SK-N-SH treated with all-trans-retinoic acid at 6 μM for 48 hours (cell line): ENCODE data around the gene PPP4R4.

Experiments
- ATAC-seq: fragments of 200-7000 bp; cut with Tn5 transposase; 3 replicates; pipeline ENCODE4 v1.9.1; 2020; ENCODE audit warnings: mild to moderate bottlenecking, moderate library complexity
- ARNTL ChIP-seq: fragments of 450-650 bp; formaldehyde crosslinking; IDR thresholded peaks from 2 replicates; pipeline ENCODE4 v1.5.0; 2020; ENCODE audit warnings: low read depth, mild to moderate bottlenecking, moderate library complexity, borderline replicate concordance
- BACH2 ChIP-seq: fragments of 250-450 bp; sonication (Bioruptor Pico); IDR thresholded peaks from 2 replicates; pipeline ENCODE4 v1.9.0; 2021; ENCODE audit warnings: mild to moderate bottlenecking, borderline replicate concordance
- CREB5 ChIP-seq: fragments of 250-450 bp; sonication (Bioruptor Pico); IDR thresholded peaks from 2 replicates; pipeline ENCODE4 v1.5.1; 2020; ENCODE audit warnings: low read depth, mild to moderate bottlenecking, moderate library complexity
- CSDC2 ChIP-seq: fragments of 250-450 bp; sonication (Bioruptor Pico); IDR thresholded peaks from 2 replicates; pipeline ENCODE4 v1.5.0; 2020; ENCODE audit warnings: mild to moderate bottlenecking, moderate library complexity
- CSRNP3 ChIP-seq: fragments of 250-450 bp; sonication (Bioruptor Pico); IDR thresholded peaks from 2 replicates; pipeline ENCODE4 v1.5.1; 2021; ENCODE audit warnings: mild to moderate bottlenecking, moderate library complexity
- ESRRG ChIP-seq: fragments of 250-450 bp; sonication (Bioruptor Pico); IDR thresholded peaks from 2 replicates; pipeline ENCODE4 v1.6.1; 2021; ENCODE audit warnings: mild to moderate bottlenecking
- GLIS3 ChIP-seq: fragments of 250-450 bp; sonication (Bioruptor Pico); IDR thresholded peaks from 2 replicates; pipeline ENCODE4 v1.5.0; 2020; ENCODE audit warnings: mild to moderate bottlenecking, moderate library complexity
- OSR1 ChIP-seq: fragments of 250-450 bp; sonication (Bioruptor Pico); IDR thresholded peaks from 2 replicates; pipeline ENCODE4 v1.8.0; 2022; ENCODE audit warnings: moderate library complexity, mild to moderate bottlenecking, inconsistent platforms
- PATZ1 ChIP-seq: fragments of 250-450 bp; sonication (Bioruptor Pico); IDR thresholded peaks from 2 replicates; pipeline ENCODE4 v1.8.0; 2020; ENCODE audit warnings: mild to moderate bottlenecking, moderate library complexity, borderline replicate concordance
- PPARA ChIP-seq: fragments of 250-450 bp; sonication (Bioruptor Pico); IDR thresholded peaks from 2 replicates; pipeline ENCODE4 v1.5.0; 2020; ENCODE audit warnings: mild to moderate bottlenecking, borderline replicate concordance
- RARB ChIP-seq: fragments of 250-450 bp; sonication (Bioruptor Pico); IDR thresholded peaks from 2 replicates; pipeline ENCODE4 v1.8.0; 2021; ENCODE audit warnings: mild to moderate bottlenecking, moderate library complexity
- SNAI2 ChIP-seq: fragments of 250-450 bp; sonication (Bioruptor Pico); IDR thresholded peaks from 2 replicates; pipeline ENCODE4 v1.5.0; 2020; ENCODE audit warnings: mild to moderate bottlenecking, moderate library complexity
- TCF4 ChIP-seq: fragments of 250-450 bp; sonication (Bioruptor Pico); IDR thresholded peaks from 2 replicates; pipeline ENCODE4 v1.8.0; 2021; ENCODE audit warnings: mild to moderate bottlenecking, moderate library complexity, borderline replicate concordance
- TOX ChIP-seq: fragments of 250-450 bp; sonication (Bioruptor Pico); IDR thresholded peaks from 2 replicates; pipeline ENCODE4 v1.8.0; 2021; ENCODE audit warnings: mild to moderate bottlenecking, moderate library complexity, borderline replicate concordance
- TSHZ2 ChIP-seq: fragments of 250-450 bp; sonication (Bioruptor Pico); IDR thresholded peaks from 2 replicates; pipeline ENCODE4 v1.5.0; 2020; ENCODE audit warnings: mild to moderate bottlenecking, moderate library complexity
- ZFP3 ChIP-seq: fragments of 250-450 bp; sonication (Bioruptor Pico); IDR thresholded peaks from 2 replicates; pipeline ENCODE4 v1.5.0; 2020; ENCODE audit warnings: mild to moderate bottlenecking, moderate library complexity
- ZFP30 ChIP-seq: fragments of 450-650 bp; formaldehyde crosslinking; IDR thresholded peaks from 2 replicates; pipeline ENCODE4 v1.5.0; 2022; ENCODE audit warnings: mild to moderate bottlenecking, moderate library complexity
- ZNF565 ChIP-seq: fragments of 450-650 bp; formaldehyde crosslinking; conservative IDR thresholded peaks from 2 replicates; pipeline ENCODE4 v1.5.0; 2020; ENCODE audit warnings: low read depth, mild to moderate bottlenecking, moderate library complexity
- ZNF8 ChIP-seq: fragments of 450-650 bp; formaldehyde crosslinking; IDR thresholded peaks from 2 replicates; pipeline ENCODE4 v1.5.0; 2020; ENCODE audit warnings: mild to moderate bottlenecking, moderate library complexity
- TF ChIP-seq, protein P1 (sequence below): fragments of 250-450 bp; sonication (Bioruptor Pico); IDR thresholded peaks from 2 replicates; pipeline ENCODE4 v1.8.0; 2021; ENCODE audit warnings: low read depth, mild to moderate bottlenecking, moderate library complexity, borderline replicate concordance

Gene PPP4R4

DNA sequence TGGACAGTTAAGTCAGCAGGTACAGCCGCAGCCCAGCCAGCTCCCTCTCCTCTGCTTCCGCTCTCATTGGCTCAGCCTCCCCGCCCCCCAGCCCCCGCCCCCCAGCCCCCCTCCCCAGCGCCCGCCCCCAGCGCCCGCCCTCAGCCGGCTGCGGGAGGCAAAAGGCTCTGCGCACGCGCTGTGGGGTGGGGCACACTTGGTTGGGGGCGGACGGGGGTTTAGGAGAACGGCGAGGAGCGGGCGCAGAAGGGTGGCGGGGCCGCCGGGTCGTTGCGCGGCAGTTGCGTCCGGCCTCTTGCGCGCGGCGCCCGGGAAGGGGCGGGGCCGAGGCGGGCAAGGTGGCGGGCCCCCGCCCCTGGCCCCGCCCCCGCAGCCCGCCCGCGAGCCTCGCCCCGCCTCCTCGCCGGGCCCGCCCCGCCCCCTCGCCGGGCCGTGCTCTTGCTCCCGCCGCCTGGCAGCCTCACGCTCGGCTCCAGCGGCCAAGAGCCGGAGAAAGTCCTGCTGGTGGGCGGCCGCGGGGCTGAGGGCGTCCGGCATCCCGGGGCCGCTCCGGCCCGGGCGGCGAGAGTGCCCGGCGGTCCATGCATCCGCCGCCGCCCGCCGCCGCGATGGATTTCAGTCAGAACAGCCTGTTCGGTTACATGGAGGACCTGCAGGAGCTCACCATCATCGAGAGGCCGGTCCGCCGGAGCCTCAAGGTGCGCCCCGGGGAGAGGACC is at the start of gene PPP4R4:
Gene PPP4R4 (plus strand): TSS at position 438 of the 719 bp plus-strand sequence. CDS start 144 bp downstream, at position 582.
- no peak for TF ChIP-seq TSHZ2 (CRISPR knock-in tag)
- no peak for TF ChIP-seq RARB (CRISPR knock-in tag)
- no peak for TF ChIP-seq ZNF565
- TF ChIP-seq OSR1 (CRISPR knock-in tag), result no peak
- TF ChIP-seq CSRNP3, result no peak
- no peak for TF ChIP-seq BACH2 (CRISPR knock-in tag)
- no peak for TF ChIP-seq TCF4 (CRISPR knock-in tag)
- TF ChIP-seq ZFP3 (CRISPR knock-in tag), result no peak; the same call in 1 of the 2 replicates
- TF ChIP-seq CREB5, result no peak
- TF ChIP-seq, protein P1, sequence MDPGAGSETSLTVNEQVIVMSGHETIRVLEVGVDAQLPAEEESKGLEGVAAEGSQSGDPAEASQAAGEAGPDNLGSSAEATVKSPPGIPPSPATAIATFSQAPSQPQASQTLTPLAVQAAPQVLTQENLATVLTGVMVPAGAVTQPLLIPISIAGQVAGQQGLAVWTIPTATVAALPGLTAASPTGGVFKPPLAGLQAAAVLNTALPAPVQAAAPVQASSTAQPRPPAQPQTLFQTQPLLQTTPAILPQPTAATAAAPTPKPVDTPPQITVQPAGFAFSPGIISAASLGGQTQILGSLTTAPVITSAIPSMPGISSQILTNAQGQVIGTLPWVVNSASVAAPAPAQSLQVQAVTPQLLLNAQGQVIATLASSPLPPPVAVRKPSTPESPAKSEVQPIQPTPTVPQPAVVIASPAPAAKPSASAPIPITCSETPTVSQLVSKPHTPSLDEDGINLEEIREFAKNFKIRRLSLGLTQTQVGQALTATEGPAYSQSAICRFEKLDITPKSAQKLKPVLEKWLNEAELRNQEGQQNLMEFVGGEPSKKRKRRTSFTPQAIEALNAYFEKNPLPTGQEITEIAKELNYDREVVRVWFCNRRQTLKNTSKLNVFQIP (CRISPR knock-in tag), result no peak
- no peak for TF ChIP-seq ZFP30 (CRISPR knock-in tag)
- TF ChIP-seq TOX (CRISPR knock-in tag), result no peak
- TF ChIP-seq CSDC2 (CRISPR knock-in tag), result no peak
- TF ChIP-seq, all 23 proteins: peak for 0
- ATAC-seq, result peak; percentile 83

DNA sequence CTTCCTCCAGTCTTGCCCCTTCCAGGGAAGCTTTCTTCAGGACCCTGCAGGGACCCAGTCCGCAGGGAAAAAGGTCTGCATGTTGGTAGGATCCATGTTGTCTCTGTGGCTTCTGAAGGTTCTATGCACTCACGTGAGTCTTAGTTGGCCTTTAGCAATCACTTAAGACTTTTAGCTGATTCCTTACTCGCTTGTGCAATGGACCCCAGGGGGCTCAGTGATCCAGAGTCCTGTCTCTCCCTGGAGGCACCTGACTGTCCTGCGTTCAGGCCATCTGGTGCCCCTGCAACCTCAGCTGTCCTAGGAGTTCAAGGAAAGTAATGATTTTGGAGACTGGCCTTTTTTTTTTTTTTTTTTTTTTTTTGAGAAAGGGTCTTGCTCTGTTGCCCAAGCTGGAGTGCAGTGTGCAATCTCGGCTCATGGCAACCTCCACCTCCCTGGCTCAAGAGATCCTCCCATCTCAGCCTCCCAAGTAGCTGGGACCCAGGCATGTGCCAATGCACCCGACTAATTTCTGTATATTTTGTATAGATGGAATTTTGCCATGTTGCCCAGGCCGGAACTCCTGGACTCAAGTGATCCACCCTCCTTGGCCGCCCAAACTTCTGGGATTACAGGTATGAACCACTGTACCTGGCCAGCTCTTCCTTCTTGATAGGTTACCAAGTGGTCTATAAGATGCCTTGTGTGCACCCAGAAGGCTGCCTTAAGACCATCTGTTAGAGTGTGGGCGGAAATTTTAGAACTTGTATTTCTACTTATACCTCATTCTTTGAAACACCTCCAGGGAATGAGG is 49.3 kb upstream of the PPP4R4 start:
- no peak for ATAC-seq
- no peak for TF ChIP-seq SNAI2
- no peak for TF ChIP-seq TCF4 (CRISPR knock-in tag)
- no peak for TF ChIP-seq ESRRG (CRISPR knock-in tag)
- TF ChIP-seq OSR1 (CRISPR knock-in tag), result no peak
- no peak for TF ChIP-seq CREB5
- TF ChIP-seq ZNF565, result no peak
- TF ChIP-seq PATZ1 (CRISPR knock-in tag), result no peak
- no peak for TF ChIP-seq ZFP30 (CRISPR knock-in tag)
- no peak for TF ChIP-seq GLIS3
- TF ChIP-seq RARB (CRISPR knock-in tag), result no peak
- TF ChIP-seq ARNTL (CRISPR knock-in tag), result no peak
- TF ChIP-seq ZFP3 (CRISPR knock-in tag), result no peak
- TF ChIP-seq TOX (CRISPR knock-in tag), result no peak
- TF ChIP-seq ZNF8, result no peak
- no peak for TF ChIP-seq PPARA (CRISPR knock-in tag)
- no peak for TF ChIP-seq TSHZ2 (CRISPR knock-in tag)
